Suprapubic skin (tissue), 4 donors: ENCODE results near the gene CDC42EP4. TPM values are rescaled to one million over a fixed set of nuclear protein-coding genes. Genes with fewer than 3 reads are reported as not detected.

Experiments used
- total RNA-seq, 4 donors: library from RNA; depleted of rRNA; stranded (reverse); fragments of >200 nt; gene quantifications; one replicate each; pipeline ENCODE4 v1.1.0, GENCODE V29; 2016

Gene CDC42EP4
- total RNA-seq, 4 donors from 2014 or later, result 60.0 to 86.8 (median 81.5) TPM

Other genes with a start within 250 kb of the CDC42EP4 start
- gene SLC39A11, start 219.3 kb downstream of the CDC42EP4 start, total RNA-seq, result 10 to 100 TPM; 45.2 to 59.5 (median 49.2) TPM
- under 1 TPM; 0.30 to 0.89 (median 0.78) TPM for gene SSTR2, start 147.0 kb downstream of the CDC42EP4 start, total RNA-seq
- 10 to 100 TPM; 17.9 to 65.8 (median 23.8) TPM for gene COG1, start 118.9 kb downstream of the CDC42EP4 start, total RNA-seq
- gene CPSF4L, start 50.1 kb downstream of the CDC42EP4 start, total RNA-seq, result not detected